HG02840 (cell line): ENCODE results near the gene CLSTN2.

Experiments
- ATAC-seq: cut with Tn5 transposase; IDR thresholded peaks from one replicate; pipeline ENCODE4 v1.9.1; 2021; ENCODE audit warnings: mild to moderate bottlenecking, moderate library complexity, moderate number of reproducible peaks; ENCODE audit not compliant: unreplicated experiment, low FRiP score

The CLSTN2 gene

GRCh38 chr3:140216249-140216648 lies 281.3 kb downstream of the CLSTN2 start:
- no peak for ATAC-seq

- no peak for ATAC-seq
Observed at GRCh38 chr3:140219291-140219690, 284.3 kb downstream of the CLSTN2 start.

GRCh38 chr3:140219923-140220452 lies 285.0 kb downstream of the CLSTN2 start:
- ATAC-seq = no peak

- ATAC-seq = no peak
Observed at GRCh38 chr3:140223197-140223596, 288.2 kb downstream of the CLSTN2 start.

GRCh38 chr3:140223631-140224030 lies 288.6 kb downstream of the CLSTN2 start:
- no peak for ATAC-seq

- ATAC-seq = no peak
Observed at GRCh38 chr3:140224307-140224706, 289.3 kb downstream of the CLSTN2 start.

GRCh38 chr3:140225996-140226395 lies 291.0 kb downstream of the CLSTN2 start:
- ATAC-seq = no peak

- no peak for ATAC-seq
Observed at GRCh38 chr3:140233702-140234101, 298.7 kb downstream of the CLSTN2 start.

GRCh38 chr3:140234256-140234655 lies 299.3 kb downstream of the CLSTN2 start:
- ATAC-seq = no peak

- ATAC-seq = no peak
Observed at GRCh38 chr3:140236836-140237501, 302.0 kb downstream of the CLSTN2 start.

GRCh38 chr3:140238646-140239314 lies 303.8 kb downstream of the CLSTN2 start:
- ATAC-seq = no peak

GRCh38 chr3:140242818-140243276 lies 307.9 kb downstream of the CLSTN2 start:
- ATAC-seq = no peak

- ATAC-seq = no peak
Observed at GRCh38 chr3:140243575-140243974, 308.6 kb downstream of the CLSTN2 start.

- no peak for ATAC-seq
Observed at GRCh38 chr3:140244893-140245292, 309.9 kb downstream of the CLSTN2 start.

- ATAC-seq = no peak
Observed at GRCh38 chr3:140246578-140246977, 311.6 kb downstream of the CLSTN2 start.

- ATAC-seq = no peak
Observed at GRCh38 chr3:140247775-140248174, 312.8 kb downstream of the CLSTN2 start.

GRCh38 chr3:140249188-140249587 lies 314.2 kb downstream of the CLSTN2 start:
- ATAC-seq = no peak

GRCh38 chr3:140250010-140250855 lies 315.2 kb downstream of the CLSTN2 start:
- no peak for ATAC-seq

GRCh38 chr3:140250945-140251344 lies 316.0 kb downstream of the CLSTN2 start:
- no peak for ATAC-seq

GRCh38 chr3:140251678-140252077 lies 316.7 kb downstream of the CLSTN2 start:
- no peak for ATAC-seq
